Lower leg skin (tissue), 4 donors: ENCODE measurements around the gene DBNL. TPM values are rescaled to one million over a fixed set of nuclear protein-coding genes. Genes with fewer than 3 reads are reported as not detected.
"Not testable (repeated sequence)": the region's sequence is repeated elsewhere in the genome, so short reads cannot be mapped to it uniquely, and the experiment has no call there.

Source experiments
- DNase-seq, 2 donors: peaks; one replicate each; pipeline ENCODE4 v3.0.0-alpha.2; 2019; ENCODE audit warnings: low spot score in 2 of 2
- H3K4me3 ChIP-seq: fragments of 200-600 bp; sonication (generic); 2 replicates; pipeline ENCODE4 v1.5.1; 2017; ENCODE audit warnings: mild to moderate bottlenecking, low read depth; ENCODE audit not compliant: poor library complexity, severe bottlenecking
- CTCF ChIP-seq, 3 donors: fragments of 450-650 bp; IDR thresholded peaks; one replicate each; pipeline ENCODE4 v1.5.1; 2016; ENCODE audit warnings: antibody characterized with exemption in 3 of 3, mild to moderate bottlenecking in 3 of 3, moderate library complexity in 2 of 3
- POLR2A ChIP-seq, 2 donors: fragments of 450-650 bp; IDR thresholded peaks; one replicate each; pipeline ENCODE4 v1.6.1; 2016 to 2017; ENCODE audit warnings: antibody characterized with exemption in 2 of 2, mild to moderate bottlenecking in 1 of 2, moderate library complexity in 1 of 2
- WGBS, 2 donors: methylation state at CpG; one replicate each; pipeline ENCODE4 v1.1.5; 2018; 5-methylcytosine and 5-hydroxymethylcytosine counted together
- intact Hi-C: fragments of 100-400 bp; cut with DNase I; formaldehyde crosslinking; loops from one replicate; pipeline ENCODE4 v1.15.0; 2023; ENCODE audit warnings: low total_unique reads
- total RNA-seq, 4 donors: library from RNA; depleted of rRNA; stranded (reverse); fragments of >200 nt; gene quantifications; one replicate each; pipeline ENCODE4 v1.1.0, GENCODE V29; 2016

DBNL gene
- total RNA-seq, result 100 to 1,000 TPM in 3 of 4 donors, 10 to 100 TPM in 1; 81.3 to 122 (median 106) TPM

GRCh38 chr7:44044315-44045225, at the start of gene DBNL:
TSS of gene DBNL (plus strand) at chr7:44044702. CDS start at chr7:44044738, 36 bp downstream.
- TF ChIP-seq POLR2A (IDR thresholded peaks at IDR 0.05) (peak in 1 of 2 donors; percentile 27), CTCF (IDR thresholded peaks at IDR 0.05) (no peak)
- peak; percentile 93 to 99 for DNase-seq
- H3K4me3 ChIP-seq, result peak within 1 kb of the TSS; percentile 90
- WGBS, 2 donors, result 0% methylated on average over 58 to 60 of the region's 74 CpGs
- intact Hi-C loops, result no loop called here

DNA sequence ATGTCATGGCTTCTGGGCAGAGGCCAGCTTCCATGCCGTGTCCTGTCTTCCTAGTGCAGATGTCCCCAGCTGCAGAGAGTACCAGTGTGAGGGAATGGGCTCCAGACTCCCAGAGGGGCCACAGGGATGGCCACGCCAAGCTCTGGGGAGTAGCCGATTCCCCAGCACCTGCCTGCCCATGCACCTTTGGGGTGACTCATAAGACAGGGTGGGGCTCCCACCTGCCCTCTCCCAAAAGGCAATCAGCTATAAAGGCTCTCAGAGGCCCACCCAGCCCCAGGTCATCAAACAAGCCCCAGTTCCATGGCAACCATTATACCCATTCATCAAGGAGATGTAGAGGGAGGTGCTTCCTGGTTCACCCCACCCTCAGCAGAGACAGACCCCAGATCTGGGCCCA, 47.0 kb upstream of the DBNL start, which contains the start of gene SPDYE1:
TSS of gene SPDYE1 (plus strand) at position 366 of the 400 bp plus-strand sequence. CDS start 2,053 bp downstream, outside the sequence.
- intact Hi-C loops, DNase-seq, H3K4me3 ChIP-seq: not testable (repeated sequence)
- 83% methylated on average over 3 of the region's 3 CpGs; no CpG with 5 or more reads in 1 of the 2 donors for WGBS, 2 donors

DNA sequence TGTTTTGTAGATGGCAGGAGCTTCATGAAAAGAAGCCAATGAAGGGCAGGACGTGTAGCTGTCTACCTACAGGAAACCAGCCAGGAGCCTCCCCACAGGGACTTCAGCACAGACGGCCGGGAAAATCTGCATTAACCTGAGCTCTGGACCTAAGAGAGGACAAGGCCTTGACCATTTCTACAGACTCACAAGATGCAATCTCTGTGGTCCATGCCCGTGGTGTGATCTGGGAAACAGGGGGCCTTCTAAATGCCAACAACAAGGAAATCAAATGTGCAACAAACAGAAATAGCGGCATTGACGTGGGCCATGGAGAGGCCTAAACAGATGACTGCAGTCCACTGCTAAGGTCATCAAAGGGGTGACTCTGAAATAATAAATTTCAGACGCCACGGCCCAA, 32.4 kb upstream of the DBNL start:
- DNase-seq, intact Hi-C loops, H3K4me3 ChIP-seq: not testable (repeated sequence)
- 93 to 94% methylated on average over 7 of the region's 8 CpGs for WGBS, 2 donors

DNA sequence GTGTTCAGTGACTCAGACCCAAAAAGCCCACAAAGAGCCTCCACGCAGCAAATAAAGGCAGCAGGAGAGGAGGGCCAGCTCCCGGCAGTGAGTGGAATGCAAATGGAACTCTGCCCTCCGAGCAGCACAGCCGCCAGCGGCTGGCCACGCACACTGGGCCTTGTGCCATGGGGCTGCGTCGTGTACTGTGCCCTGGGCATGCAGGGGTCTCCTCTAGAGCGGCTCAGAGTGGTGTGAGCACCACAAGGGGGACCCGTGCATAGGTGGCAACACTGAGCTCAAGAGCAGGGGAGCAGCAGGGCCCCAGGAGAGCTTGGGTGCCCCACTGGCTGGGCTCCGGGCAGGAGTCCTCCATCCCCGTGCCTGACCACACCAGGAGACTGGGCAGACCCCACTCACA, 29.4 kb upstream of the DBNL start:
- H3K4me3 ChIP-seq, intact Hi-C loops, DNase-seq: not testable (repeated sequence)
- WGBS, 2 donors, result 80% methylated on average over 2 of the region's 12 CpGs; no CpG with 5 or more reads in 1 of the 2 donors

DNA sequence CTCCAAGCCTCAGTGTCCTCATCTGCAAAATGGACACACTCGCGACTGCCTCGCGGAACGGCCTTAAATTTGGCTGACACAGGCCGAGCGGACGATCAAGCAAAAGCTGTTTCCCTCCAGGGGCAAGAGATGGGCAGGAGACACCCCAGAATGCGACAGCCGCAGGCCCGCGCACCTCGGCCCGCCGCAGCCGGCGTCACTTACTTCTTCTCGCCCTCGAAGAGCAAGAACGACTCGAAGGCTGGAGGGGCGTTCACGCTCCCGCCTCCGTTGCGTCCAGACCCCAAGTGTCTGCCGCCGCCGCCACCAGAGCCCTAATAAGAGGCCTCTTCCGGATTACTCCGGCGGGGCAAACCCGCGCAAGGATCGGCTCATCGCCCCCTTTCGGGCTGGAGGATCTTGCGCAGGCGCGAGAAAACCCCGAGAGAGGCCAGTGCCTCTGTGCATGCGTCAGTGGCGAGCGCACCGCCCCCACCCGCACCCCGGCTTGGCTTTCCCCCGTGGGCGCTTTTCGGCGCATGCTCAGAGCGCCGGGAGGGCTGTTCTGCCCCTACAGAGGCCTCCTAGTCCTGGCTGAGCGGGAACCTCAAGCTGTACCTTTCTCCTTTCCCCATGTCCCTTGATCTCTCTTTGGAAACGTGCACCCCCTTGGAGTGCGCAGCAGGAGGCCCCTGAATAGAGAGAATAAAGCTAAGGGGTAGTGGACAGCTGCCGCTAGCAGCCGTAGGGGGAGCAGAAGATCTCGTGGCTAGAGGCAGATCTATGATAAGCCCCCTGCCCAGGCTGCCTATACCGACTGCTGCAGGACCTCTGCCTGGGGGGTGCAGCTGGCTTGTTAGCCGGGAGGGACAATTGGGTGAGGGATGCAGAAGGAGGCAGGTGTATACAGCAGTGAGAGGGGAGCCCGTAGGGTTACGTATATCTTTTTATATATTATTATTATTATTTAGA, 25.4 kb upstream of the DBNL start:
- peak; percentile 95 to 99 for DNase-seq
- intact Hi-C loops, result not testable (repeated sequence)
- peak overlapping the region; percentile 80 for H3K4me3 ChIP-seq
- peak in 1 of 2 donors; percentile 7 for TF ChIP-seq POLR2A (IDR thresholded peaks at IDR 0.05)
- 1 to 3% methylated on average over 33 to 46 of the region's 63 CpGs for WGBS, 2 donors

DNA sequence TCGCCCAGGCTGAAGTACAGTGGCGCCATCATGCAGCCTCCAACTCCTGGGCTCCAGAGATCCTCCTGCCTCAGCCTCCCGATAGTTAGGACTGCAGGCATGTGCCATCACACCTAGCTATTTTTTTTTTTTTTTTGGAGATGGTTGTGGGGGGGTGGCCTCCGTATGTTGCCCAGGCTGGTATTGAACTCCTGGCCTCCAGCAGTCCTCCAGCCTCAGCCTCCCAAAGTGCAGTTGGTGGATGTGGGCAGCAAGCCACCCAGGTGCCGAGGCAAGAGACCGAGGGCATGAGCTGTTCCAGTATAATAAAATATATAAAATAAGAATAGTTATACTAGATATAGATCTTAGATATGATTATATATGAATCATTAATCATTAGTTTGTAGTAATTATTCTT, 24.7 kb upstream of the DBNL start:
- H3K4me3 ChIP-seq, intact Hi-C loops, DNase-seq: not testable (repeated sequence)
- 68 to 71% methylated on average over 6 of the region's 6 CpGs for WGBS, 2 donors

DNA sequence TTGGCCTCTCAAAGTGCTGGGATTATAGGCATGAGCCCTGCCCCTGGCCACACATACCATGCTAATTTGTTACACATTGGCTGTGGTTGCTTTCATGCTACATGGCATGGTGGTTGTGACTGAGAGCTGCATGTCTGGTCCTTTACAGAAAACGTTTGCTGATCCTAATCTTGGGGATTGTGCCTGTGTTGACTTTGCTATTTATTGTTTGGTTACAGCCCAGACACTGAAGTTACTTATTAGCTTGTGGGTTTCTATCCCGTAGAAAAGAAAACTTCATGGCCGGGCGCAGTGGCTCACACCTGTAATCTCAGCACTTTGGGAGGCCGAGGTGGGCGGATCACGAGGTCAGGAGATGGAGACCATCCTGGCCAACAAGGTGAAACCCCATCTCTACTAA, 22.4 kb upstream of the DBNL start:
- H3K4me3 ChIP-seq, intact Hi-C loops, DNase-seq: not testable (repeated sequence)
- WGBS, 2 donors, result 84 to 98% methylated on average over 6 to 7 of the region's 7 CpGs

GRCh38 chr7:44022796-44023467, 21.6 kb upstream of the DBNL start:
- DNase-seq, intact Hi-C loops: not testable (repeated sequence)
- 64% methylated on average over 5 of the region's 6 CpGs for WGBS, 2 donors

GRCh38 chr7:44029433-44029832, 15.1 kb upstream of the DBNL start:
- DNase-seq, intact Hi-C loops, H3K4me3 ChIP-seq: not testable (repeated sequence)
- 89% methylated on average over 4 of the region's 11 CpGs; no CpG with 5 or more reads in 1 of the 2 donors for WGBS, 2 donors

More at GRCh38 chr7:44022796-44023467, 21.6 kb upstream of the DBNL start:
- H3K4me3 ChIP-seq, result not testable (repeated sequence)

- H3K4me3 ChIP-seq, DNase-seq, intact Hi-C loops: not testable (repeated sequence)
- WGBS, 2 donors, result 92% methylated on average over 2 of the region's 5 CpGs; no CpG with 5 or more reads in 1 of the 2 donors
Measured at GRCh38 chr7:44030029-44030428, 14.5 kb upstream of the DBNL start.

GRCh38 chr7:44031319-44031718, 13.2 kb upstream of the DBNL start:
- 84 to 91% methylated on average over 12 of the region's 13 CpGs for WGBS, 2 donors
- intact Hi-C loops, H3K4me3 ChIP-seq, DNase-seq: not testable (repeated sequence)

DNA sequence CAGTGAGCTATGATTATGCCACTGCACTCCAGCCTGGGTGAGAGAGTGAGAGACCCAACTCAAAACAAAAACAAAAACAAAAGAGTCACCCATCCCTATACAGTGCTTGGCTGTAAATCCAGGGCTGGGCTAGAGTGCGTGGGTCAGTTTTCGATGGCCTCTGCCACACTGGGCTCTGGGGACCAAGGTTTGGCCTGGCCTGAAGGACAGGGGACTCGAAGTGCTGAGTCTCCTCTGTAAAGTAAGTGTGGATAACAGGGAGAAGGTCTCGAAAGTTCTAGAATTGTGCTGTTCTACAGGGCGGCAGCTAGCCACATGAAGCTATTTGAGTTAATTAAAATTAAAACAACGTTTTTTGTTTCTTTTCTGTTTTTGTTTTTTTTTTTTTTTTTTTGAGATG, 12.5 kb upstream of the DBNL start:
- peak in 1 of 2 donors; percentile 76 for DNase-seq
- H3K4me3 ChIP-seq, intact Hi-C loops: not testable (repeated sequence)
- 84 to 93% methylated on average over 6 of the region's 6 CpGs for WGBS, 2 donors
